Neutrophil (primary cell): ENCODE measurements around the gene UBE2D3.

Experiments
- H3K27ac ChIP-seq: fragments of 200-600 bp; sonication (generic); 2 replicates; pipeline ENCODE4 v1.5.1; 2016; ENCODE audit warnings: mild to moderate bottlenecking, moderate library complexity
- H3K27me3 ChIP-seq: fragments of 200-600 bp; sonication (generic); 2 replicates; pipeline ENCODE4 v1.6.0; 2016; ENCODE audit warnings: mild to moderate bottlenecking
- H3K36me3 ChIP-seq: fragments of 200-600 bp; sonication (generic); 2 replicates; pipeline ENCODE4 v1.5.1; 2017
- H3K4me1 ChIP-seq, 2 experiments: fragments of 200-600 bp in 1 of 2; sonication (generic) in 1 of 2; 1 replicate in 1 of 2; 2 replicates in 1 of 2; pipeline versions ENCODE4 v1.5.1 to v1.6.1; 2013 to 2016; ENCODE audit warnings: low read depth in 1 of 2, low read length in 1 of 2, mild to moderate bottlenecking in 1 of 2, moderate library complexity in 1 of 2; ENCODE audit not compliant: control insufficient read depth in 1 of 2, insufficient read depth in 1 of 2
- H3K4me3 ChIP-seq, 2 experiments: fragments of 200-600 bp in 1 of 2; sonication (generic) in 1 of 2; 1 replicate in 1 of 2; 2 replicates in 1 of 2; pipeline ENCODE4 v1.5.1; 2013 to 2016; ENCODE audit warnings: low read depth in 1 of 2, low read length in 1 of 2, mild to moderate bottlenecking in 1 of 2, moderate library complexity in 1 of 2
- H3K9me3 ChIP-seq: fragments of 200-600 bp; sonication (generic); 2 replicates; pipeline ENCODE4 v1.5.1; 2016
- TF ChIP-seq, protein P1 (sequence below): fragments of 200-600 bp; sonication (generic); IDR thresholded peaks from 2 replicates; pipeline ENCODE4 v1.5.1; 2016; ENCODE audit warnings: antibody characterized with exemption

The UBE2D3 gene

DNA sequence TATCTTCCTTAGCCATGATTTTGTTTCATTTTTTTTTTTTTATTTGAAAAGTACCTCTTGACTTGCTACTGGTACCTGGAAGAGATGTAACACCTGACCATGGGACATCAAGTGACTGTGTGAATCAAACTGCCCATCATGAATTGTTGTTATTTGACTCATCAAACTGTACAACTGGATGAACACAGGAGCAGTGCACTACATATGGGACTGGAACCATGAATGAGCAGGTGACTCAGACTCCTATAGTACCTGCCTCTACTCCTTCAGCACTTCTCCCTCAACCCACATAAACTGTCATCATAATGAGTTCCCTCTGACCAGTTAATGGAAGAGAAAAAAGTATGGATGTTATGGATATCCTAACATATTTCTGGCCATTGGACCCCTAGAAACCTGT lies 15.9 kb upstream of the UBE2D3 start:
- no peak overlapping the region for H3K4me3 ChIP-seq
- no peak overlapping the region for H3K27ac ChIP-seq
- H3K27me3 ChIP-seq, result no peaks in the 10 kb centered on the region
- H3K9me3 ChIP-seq, result no peaks in the 10 kb centered on the region
- TF ChIP-seq, protein P1, sequence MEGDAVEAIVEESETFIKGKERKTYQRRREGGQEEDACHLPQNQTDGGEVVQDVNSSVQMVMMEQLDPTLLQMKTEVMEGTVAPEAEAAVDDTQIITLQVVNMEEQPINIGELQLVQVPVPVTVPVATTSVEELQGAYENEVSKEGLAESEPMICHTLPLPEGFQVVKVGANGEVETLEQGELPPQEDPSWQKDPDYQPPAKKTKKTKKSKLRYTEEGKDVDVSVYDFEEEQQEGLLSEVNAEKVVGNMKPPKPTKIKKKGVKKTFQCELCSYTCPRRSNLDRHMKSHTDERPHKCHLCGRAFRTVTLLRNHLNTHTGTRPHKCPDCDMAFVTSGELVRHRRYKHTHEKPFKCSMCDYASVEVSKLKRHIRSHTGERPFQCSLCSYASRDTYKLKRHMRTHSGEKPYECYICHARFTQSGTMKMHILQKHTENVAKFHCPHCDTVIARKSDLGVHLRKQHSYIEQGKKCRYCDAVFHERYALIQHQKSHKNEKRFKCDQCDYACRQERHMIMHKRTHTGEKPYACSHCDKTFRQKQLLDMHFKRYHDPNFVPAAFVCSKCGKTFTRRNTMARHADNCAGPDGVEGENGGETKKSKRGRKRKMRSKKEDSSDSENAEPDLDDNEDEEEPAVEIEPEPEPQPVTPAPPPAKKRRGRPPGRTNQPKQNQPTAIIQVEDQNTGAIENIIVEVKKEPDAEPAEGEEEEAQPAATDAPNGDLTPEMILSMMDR, result no peak
- no peaks in the 10 kb centered on the region for H3K4me1 ChIP-seq
- H3K36me3 ChIP-seq, result no peaks in the 10 kb centered on the region

GRCh38 chr4:102842367-102842766 lies 15.0 kb upstream of the UBE2D3 start:
- no peak overlapping the region for H3K4me3 ChIP-seq
- H3K36me3 ChIP-seq, result no peaks in the 10 kb centered on the region
- H3K9me3 ChIP-seq, result no peaks in the 10 kb centered on the region
- H3K27ac ChIP-seq, result no peak overlapping the region
- H3K27me3 ChIP-seq, result no peaks in the 10 kb centered on the region
- no peaks in the 10 kb centered on the region for H3K4me1 ChIP-seq
- TF ChIP-seq, protein P1, result no peak

DNA sequence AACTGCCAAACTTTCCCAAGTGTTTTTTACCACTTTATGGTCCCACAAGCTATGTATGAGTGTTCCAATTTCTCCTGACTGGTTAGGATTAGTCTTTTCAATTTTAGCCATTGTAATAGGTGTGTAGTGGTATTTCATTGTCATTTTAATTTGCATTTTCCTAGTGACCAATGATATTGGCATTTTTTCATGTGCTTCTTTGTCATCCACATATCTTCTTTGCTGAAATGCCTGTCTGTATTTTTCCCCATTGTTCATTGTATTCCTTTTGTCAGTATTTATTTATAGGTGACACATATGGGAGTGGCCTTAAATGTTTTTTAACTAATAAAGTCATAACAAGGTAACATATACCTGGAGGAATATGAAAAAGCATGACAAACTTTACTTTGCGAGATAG lies 9.2 kb upstream of the UBE2D3 start:
- Histone ChIP-seq H3K4me3 (no peak overlapping the region), H3K36me3 (no peaks in the 10 kb centered on the region), H3K27me3 (no peaks in the 10 kb centered on the region), H3K9me3 (no peaks in the 10 kb centered on the region), H3K27ac (no peak overlapping the region), H3K4me1 (peaks cover 0 to 4% of the 10 kb centered on the region in 2 experiments)
- TF ChIP-seq, protein P1, result no peak

GRCh38 chr4:102832667-102833066 lies 5.3 kb upstream of the UBE2D3 start:
- Histone ChIP-seq H3K36me3 (no peaks in the 10 kb centered on the region), H3K27me3 (no peaks in the 10 kb centered on the region), H3K4me3 (no peak overlapping the region), H3K4me1 (peaks cover 13 to 19% of the 10 kb centered on the region in 2 experiments), H3K27ac (no peak overlapping the region), H3K9me3 (no peaks in the 10 kb centered on the region)
- TF ChIP-seq, protein P1, result no peak

DNA sequence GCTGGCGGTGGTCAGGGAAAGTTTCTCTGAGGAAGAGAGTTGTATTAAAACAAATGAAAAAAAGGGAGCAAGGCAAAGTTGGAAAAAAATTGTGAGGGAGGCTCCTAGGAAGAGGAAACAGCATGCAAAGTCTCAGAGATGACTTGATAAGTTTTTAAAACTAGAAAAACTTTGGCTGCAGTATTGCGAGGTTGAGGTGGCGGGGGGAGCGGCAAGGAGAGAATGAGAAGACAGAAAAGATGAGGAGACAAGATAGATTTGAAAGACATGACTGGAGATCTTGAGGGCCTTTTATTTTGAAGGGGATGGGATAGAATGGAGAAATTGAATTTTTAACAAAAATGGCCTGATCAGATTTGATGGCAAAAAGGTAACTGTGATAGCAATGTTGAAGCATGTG lies 4.8 kb upstream of the UBE2D3 start:
- TF ChIP-seq, protein P1, result no peak
- Histone ChIP-seq H3K27ac (no peak overlapping the region), H3K4me3 (no peak overlapping the region), H3K36me3 (no peaks in the 10 kb centered on the region), H3K9me3 (no peaks in the 10 kb centered on the region), H3K4me1 (peaks cover 13 to 19% of the 10 kb centered on the region in 2 experiments), H3K27me3 (no peaks in the 10 kb centered on the region)

GRCh38 chr4:102829803-102830202 lies 2.5 kb upstream of the UBE2D3 start:
- no peaks in the 10 kb centered on the region for H3K9me3 ChIP-seq
- TF ChIP-seq, protein P1, result no peak
- no peak overlapping the region for H3K27ac ChIP-seq
- H3K36me3 ChIP-seq, result no peaks in the 10 kb centered on the region
- H3K4me3 ChIP-seq, result no peak overlapping the region
- no peaks in the 10 kb centered on the region for H3K27me3 ChIP-seq
- H3K4me1 ChIP-seq, result peaks cover 19 to 21% of the 10 kb centered on the region in 2 experiments
